Thoracic aorta (tissue), 2 donors: ENCODE results near the gene ZNF317. TPM values are rescaled to one million over a fixed set of nuclear protein-coding genes. Genes with fewer than 3 reads are reported as not detected.

Experiments used
- ATAC-seq: fragments of 150-250 bp; one replicate; pipeline ENCODE4 v1.8.0; 2017; ENCODE audit warnings: low read depth; ENCODE audit not compliant: insufficient number of reproducible peaks, low FRiP score
- DNase-seq: peaks from one replicate; pipeline ENCODE4 v3.0.0-alpha.2; 2020; ENCODE audit warnings: low spot score
- H3K27ac ChIP-seq, 2 donors: fragments of 200-600 bp; sonication (generic); 1 replicate in 1 of 2; 2 replicates in 1 of 2; pipeline ENCODE4 v1.5.1; 2016; ENCODE audit warnings: mild to moderate bottlenecking in 2 of 2, moderate library complexity in 2 of 2
- H3K27me3 ChIP-seq: fragments of 200-600 bp; sonication (generic); replicated peaks from 2 replicates; pipeline ENCODE4 v1.6.0; 2016; ENCODE audit warnings: mild to moderate bottlenecking; ENCODE audit not compliant: insufficient read depth
- H3K36me3 ChIP-seq: fragments of 200-600 bp; sonication (generic); one replicate; pipeline ENCODE4 v1.5.1; 2016
- H3K4me1 ChIP-seq, 2 donors: fragments of 200-600 bp; sonication (generic); 1 replicate in 1 of 2; 2 replicates in 1 of 2; pipeline versions ENCODE4 v1.5.1 to v1.6.0; 2016; ENCODE audit warnings: low read depth in 2 of 2, mild to moderate bottlenecking in 1 of 2; ENCODE audit not compliant: control insufficient read depth in 1 of 2
- H3K4me3 ChIP-seq: fragments of 200-600 bp; sonication (generic); 2 replicates; pipeline ENCODE4 v1.5.1; 2016; ENCODE audit warnings: mild to moderate bottlenecking
- H3K9me3 ChIP-seq: fragments of 200-600 bp; sonication (generic); 2 replicates; pipeline ENCODE4 v1.5.1; 2016
- total RNA-seq, 2 donors: library from RNA; depleted of rRNA; stranded (reverse); fragments of >200 nt; gene quantifications; one replicate each; pipeline versions ENCODE4 v1.1.0 to v1.2.3, GENCODE V29; 2016
- TF ChIP-seq, protein P1 (sequence below): fragments of 200-600 bp; sonication (generic); IDR thresholded peaks from one replicate; pipeline ENCODE4 v1.5.1; 2019; ENCODE audit warnings: antibody characterized with exemption

Gene ZNF317
- total RNA-seq, 2 donors from 2014 or later: 13.5 to 20.3 TPM

DNA sequence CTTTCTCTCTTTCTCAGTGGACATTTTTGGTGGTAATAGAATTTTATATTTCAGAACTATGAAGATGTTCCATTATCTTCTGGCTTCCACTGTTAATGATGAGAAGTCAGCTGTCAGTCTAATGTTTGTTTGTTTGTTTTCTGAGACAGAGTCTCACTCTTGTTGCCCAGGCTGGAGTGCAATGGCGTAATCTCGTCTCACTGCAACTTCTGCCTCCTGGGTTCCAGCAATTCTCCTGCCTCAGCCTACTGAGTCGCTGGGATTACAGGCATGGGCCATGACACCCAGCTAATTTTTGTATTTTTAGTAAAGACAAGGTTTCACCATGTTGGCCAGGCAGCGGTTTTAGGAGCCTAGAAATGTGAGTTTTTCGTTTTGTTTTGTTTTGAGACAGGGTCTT, 4.7 kb downstream of the ZNF317 start:
- no peaks in the 10 kb centered on the region for H3K27me3 ChIP-seq
- no peak for DNase-seq
- no peak overlapping the region for H3K27ac ChIP-seq
- H3K36me3 ChIP-seq: peaks cover 8% of the 10 kb centered on the region
- H3K9me3 ChIP-seq: peaks cover 11% of the 10 kb centered on the region
- H3K4me1 ChIP-seq: peaks cover 14 to 20% of the 10 kb centered on the region in 2 donors
- no peak for ATAC-seq
- H3K4me3 ChIP-seq: no peak overlapping the region
- TF ChIP-seq, protein P1, sequence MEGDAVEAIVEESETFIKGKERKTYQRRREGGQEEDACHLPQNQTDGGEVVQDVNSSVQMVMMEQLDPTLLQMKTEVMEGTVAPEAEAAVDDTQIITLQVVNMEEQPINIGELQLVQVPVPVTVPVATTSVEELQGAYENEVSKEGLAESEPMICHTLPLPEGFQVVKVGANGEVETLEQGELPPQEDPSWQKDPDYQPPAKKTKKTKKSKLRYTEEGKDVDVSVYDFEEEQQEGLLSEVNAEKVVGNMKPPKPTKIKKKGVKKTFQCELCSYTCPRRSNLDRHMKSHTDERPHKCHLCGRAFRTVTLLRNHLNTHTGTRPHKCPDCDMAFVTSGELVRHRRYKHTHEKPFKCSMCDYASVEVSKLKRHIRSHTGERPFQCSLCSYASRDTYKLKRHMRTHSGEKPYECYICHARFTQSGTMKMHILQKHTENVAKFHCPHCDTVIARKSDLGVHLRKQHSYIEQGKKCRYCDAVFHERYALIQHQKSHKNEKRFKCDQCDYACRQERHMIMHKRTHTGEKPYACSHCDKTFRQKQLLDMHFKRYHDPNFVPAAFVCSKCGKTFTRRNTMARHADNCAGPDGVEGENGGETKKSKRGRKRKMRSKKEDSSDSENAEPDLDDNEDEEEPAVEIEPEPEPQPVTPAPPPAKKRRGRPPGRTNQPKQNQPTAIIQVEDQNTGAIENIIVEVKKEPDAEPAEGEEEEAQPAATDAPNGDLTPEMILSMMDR: no peak

DNA sequence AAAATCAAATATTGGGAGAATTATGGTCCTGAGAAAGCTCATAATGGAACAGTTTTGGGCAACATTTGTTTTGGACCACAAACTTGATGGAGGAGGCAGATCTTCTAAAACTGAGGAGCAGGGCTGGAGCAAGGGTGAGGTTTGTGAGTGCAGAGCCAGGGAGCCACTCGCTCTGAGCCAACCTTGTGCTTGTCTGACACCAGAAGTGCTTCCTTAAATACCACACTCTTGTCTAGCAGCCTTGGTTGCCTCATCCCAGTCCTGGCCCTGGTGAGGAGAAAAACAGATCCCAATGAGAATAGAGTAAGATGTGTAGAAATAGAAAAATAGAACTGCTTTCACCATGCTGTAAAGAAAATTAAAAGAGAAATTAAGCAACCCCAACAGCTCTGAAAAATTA, 6.7 kb downstream of the ZNF317 start:
- Histone ChIP-seq H3K36me3 (peaks cover 8% of the 10 kb centered on the region), H3K9me3 (peaks cover 16% of the 10 kb centered on the region)

DNA sequence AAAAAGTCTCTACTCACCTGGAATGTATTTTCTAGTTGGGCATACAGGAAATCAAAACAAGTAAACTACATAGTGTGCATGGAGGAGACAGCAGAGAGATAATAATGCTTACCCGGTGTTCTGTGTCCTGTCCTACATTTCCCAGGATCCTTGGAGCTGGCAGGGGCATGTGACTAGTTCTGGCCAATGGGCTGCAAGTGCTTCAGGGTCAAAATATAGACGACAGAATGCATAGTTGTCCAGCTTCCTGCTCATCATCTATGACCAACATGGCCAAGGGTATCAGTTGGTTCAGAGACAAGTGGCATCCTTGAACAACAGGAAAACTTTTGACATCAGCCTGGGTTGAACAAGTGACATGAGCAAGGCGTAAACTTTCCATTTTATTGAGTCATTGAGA, 8.5 kb downstream of the ZNF317 start:
- DNase-seq (no peak), ATAC-seq (no peak)
- Histone ChIP-seq H3K27me3 (no peaks in the 10 kb centered on the region), H3K36me3 (peaks cover 17% of the 10 kb centered on the region), H3K4me3 (no peak overlapping the region), H3K4me1 (no peaks in the 10 kb centered on the region), H3K27ac (no peak overlapping the region), H3K9me3 (peaks cover 29% of the 10 kb centered on the region)
- TF ChIP-seq, protein P1: no peak

More for the DNA sequence above, 6.7 kb downstream of the ZNF317 start:
- Histone ChIP-seq H3K27ac (no peak overlapping the region), H3K4me1 (peaks cover 4 to 9% of the 10 kb centered on the region in 2 donors), H3K27me3 (no peaks in the 10 kb centered on the region), H3K4me3 (no peak overlapping the region)
- DNase-seq: no peak
- no peak for ATAC-seq
- TF ChIP-seq, protein P1: no peak

DNA sequence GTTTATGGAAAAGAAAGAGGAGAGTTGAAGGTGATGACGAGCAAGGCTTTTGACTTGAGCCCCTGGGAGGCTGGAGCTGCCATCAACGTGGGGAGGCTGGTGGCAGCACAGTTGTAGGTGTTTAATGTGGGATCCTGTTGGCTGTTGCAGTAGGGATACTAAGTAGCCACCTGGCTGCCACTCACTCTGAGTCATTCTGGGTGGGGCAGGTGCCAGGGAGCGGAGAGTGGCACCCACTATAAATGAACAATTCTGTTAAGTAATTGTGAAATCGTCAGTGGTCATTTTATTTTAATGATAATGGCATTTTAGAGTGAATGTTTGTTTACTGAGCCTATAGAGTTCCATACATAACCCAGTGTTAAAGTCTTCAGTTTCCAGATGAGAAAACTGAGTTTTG, 9.8 kb downstream of the ZNF317 start:
- TF ChIP-seq, protein P1: no peak
- no peaks in the 10 kb centered on the region for H3K27me3 ChIP-seq
- ATAC-seq (no peak), DNase-seq (no peak)
- no peak overlapping the region for H3K4me3 ChIP-seq
- peaks cover 33% of the 10 kb centered on the region for H3K9me3 ChIP-seq
- H3K36me3 ChIP-seq: peaks cover 20% of the 10 kb centered on the region
- no peak overlapping the region for H3K27ac ChIP-seq
- no peaks in the 10 kb centered on the region for H3K4me1 ChIP-seq

DNA sequence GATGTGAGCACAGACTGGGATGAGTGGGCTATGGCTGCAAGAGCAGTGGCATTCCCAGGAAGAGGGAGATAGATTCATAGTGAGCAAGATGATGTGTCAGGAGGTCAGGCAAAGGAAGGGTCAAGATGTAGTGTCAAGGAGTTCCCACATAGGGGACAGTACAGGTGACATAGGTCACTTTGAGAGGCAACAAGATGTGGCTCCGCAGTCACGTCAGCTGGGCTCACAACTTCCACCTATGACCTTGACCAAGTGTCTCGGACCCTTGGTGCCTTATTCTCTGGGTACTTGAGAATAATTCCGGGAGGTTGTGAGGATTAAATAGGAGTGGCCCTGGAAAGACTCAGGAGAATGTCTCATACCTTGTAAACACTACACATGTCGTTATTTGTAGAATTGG, 10.5 kb downstream of the ZNF317 start:
- Histone ChIP-seq H3K9me3 (peaks cover 33% of the 10 kb centered on the region), H3K36me3 (peaks cover 25% of the 10 kb centered on the region)
- no peak for DNase-seq

More for the DNA sequence above, 10.5 kb downstream of the ZNF317 start:
- Histone ChIP-seq H3K4me1 (no peaks in the 10 kb centered on the region), H3K27me3 (no peaks in the 10 kb centered on the region), H3K27ac (no peak overlapping the region), H3K4me3 (no peak overlapping the region)
- ATAC-seq: no peak
- TF ChIP-seq, protein P1: no peak
